NCI-H226 (cell line): Measurements from ENCODE around the gene KCNS3.
A peak's percentile ranks its signal among the peaks of the same experiment; 100 is the strongest.

Experiments
- DNase-seq: peaks from one replicate; pipeline ENCODE4 v3.0.0-alpha.2; 2015

KCNS3 gene, protein sequence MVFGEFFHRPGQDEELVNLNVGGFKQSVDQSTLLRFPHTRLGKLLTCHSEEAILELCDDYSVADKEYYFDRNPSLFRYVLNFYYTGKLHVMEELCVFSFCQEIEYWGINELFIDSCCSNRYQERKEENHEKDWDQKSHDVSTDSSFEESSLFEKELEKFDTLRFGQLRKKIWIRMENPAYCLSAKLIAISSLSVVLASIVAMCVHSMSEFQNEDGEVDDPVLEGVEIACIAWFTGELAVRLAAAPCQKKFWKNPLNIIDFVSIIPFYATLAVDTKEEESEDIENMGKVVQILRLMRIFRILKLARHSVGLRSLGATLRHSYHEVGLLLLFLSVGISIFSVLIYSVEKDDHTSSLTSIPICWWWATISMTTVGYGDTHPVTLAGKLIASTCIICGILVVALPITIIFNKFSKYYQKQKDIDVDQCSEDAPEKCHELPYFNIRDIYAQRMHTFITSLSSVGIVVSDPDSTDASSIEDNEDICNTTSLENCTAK

DNA sequence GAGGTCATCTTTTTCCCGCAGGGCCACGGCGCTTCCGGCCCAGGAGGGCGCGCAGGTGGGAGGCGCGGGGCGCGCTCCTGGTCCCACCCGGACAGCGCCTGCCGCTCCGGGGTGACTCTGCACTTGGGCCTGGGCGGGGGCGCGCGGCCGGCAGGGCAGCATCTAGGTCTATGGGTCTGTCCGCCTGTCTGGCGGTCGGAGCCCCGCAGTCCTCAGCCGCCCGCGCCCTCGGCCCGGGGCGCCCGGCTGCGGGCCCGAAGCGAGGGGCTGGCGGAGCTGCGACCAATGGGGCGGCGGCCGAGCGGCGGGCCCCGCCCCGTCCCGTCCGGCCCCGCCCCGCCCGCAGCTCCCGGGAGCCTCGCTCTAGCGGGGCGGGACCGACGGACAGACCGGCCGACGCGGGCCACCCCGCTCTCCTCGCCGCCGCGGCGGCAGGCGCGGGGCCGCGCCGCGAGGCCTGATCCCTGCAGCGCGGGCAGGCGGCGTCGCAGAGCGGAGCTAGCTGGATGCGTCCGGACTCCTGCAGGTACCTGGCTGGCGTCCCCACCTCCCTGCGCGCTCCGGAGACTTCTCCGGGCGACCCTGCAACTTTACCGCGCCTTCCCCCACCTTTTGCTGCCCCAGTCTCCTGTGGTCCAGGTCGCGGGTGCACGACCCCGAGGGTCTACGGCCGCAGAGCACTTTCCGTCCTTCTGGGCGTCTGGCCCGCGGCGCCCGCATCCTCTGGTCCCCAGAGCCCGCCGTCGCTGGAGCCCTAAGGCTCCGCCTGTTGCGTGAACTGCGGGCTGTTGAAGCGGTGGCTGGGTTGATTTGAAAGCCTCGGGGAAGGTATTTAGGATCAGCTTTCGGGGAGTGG is at the start of gene KCNS3:
Gene KCNS3 (plus strand): TSS at position 387 of the 856 bp plus-strand sequence. CDS start 52,342 bp downstream, outside the sequence.
- DNase-seq: peak; percentile 39

DNA sequence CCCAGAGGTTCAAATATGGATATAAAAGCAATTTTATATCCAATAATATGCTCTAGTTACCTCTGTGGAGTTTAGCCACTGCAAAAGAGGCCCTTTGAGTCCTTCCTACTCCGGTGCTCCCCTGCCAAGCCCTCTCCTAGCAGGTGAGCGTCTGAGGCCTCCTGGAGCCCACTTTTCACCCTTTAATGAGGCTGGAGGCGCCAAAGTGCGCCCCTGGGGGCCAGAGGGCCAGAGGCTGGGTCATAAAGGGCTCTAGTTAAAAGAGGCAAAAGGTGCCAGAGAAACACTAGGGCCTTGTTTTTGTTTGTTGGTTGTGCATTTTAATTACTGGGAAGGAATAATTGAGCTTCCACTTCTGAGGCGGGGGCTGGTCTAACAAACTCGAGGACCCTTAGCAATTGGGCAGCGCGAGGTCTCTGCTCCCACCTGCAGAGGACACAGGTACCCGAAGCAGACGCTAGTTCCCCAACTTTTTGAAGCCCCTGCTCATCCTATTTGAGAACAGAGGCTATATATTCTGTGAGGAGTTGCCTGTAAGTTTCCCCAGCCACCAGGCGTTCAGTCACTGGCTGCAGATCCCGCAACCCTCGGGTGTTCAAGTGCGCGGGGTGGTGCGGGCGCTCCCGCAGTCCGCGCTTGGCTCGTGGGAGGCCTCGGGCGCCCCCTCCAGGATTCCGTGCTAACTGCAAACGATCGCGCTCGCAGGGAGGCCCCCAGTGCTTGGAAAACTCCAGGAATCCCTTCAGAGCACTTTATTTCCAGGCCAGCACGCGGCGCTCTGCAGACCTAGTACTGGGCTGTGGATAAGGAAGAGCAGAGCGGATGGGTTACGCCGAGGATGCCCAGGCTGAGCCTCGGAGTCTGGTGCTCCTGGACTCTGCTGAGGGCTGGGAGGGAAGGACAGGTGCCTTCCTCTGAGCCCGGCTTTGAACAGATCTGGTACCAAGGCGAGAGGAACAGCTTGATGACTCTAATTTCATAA is 48.1 kb upstream of the KCNS3 start:
- DNase-seq: peak; percentile 71

DNA sequence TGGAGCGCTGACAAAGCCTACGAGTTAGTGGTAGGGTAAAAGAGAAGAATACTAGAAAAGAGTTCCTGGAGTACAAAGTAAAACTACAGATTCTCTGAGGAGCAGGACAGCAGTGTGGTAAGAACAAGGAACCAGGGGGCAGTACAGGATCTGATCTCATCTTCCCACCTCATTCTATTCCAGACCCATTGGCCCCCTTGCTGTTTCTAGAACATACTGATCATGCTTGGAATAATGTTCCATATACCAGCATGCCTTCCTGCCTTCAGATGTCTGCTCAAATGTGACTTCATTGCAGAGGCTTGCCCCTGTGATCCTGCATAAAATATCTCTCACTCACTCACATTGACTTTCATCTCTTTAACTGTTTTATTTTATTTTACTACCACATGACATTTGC is 43.0 kb upstream of the KCNS3 start:
- DNase-seq: no peak

DNA sequence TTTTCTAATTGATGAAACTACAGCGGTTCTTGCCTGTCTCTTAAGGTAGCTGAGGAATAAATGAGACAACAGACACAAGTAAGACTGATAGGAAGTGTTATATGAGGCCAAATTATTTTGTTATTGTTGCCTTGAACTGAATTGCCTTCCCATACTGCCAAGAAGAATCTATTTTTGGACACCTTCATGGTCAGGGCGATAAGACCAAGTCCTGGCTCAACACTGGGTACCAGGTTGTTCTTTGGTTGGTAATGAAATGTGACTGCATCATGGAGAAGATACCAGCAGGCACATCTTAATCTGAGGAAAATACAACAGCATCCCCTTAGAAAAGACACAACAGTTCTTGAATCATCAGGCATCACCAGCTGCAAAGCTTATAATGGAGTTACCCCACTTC is 38.5 kb upstream of the KCNS3 start:
- DNase-seq: no peak

DNA sequence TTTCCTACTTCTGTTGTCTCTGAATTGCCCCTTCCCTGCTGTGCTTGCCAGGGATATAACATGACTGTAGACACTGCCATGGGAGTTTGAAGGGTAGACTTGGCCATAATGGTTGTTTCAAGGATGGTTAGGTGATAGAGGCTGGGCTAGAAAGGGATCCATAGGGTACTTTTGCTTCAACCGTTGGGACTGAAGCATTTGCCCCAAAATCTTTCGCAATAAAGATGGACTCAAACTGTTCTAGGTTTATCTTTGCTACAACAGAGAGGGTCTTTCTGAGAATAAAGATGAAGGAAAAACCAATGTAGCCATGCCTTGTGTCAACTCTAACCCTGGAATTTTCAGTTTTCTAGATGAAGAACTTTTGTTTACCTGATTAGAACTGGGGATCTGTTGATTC is 35.0 kb upstream of the KCNS3 start:
- DNase-seq: no peak

DNA sequence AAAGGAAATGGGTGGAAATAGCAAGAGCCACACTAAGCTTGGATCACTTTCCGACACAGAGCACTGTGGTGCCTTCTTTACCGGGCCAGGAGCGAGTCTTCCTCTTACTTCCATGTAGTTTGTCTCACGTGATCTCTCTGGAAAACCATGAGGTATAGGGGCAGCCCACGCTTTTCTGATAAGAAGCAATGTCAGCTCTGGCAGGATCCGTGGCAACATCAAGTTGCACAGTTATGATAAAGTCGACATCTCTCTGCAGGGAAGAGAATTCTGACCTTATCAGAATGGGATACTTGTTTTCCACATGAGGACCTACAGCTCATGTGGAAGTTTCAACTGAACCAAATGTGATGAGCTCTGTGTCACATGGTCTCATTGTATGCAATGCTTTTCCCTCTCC is 32.7 kb upstream of the KCNS3 start:
- DNase-seq: no peak

DNA sequence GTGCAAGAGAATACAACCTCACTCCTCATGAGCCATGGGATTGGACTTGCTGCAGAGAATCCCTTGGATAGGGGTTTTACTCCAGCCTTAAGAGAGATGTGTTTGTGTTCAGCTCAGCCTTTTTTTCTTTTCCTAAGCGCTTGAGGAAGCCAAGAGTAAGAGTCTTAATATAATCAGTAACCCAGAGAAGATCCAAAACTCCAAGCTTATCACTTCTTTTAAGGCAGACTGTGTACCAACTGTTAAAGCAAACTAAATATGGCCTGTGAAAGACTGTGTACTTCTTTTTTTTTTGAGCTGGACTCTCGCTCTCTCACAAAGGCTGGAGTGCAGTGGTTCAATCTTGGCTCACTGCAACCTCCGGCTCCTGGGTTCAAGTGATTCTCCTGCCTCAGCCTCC is 31.8 kb upstream of the KCNS3 start:
- no peak for DNase-seq

DNA sequence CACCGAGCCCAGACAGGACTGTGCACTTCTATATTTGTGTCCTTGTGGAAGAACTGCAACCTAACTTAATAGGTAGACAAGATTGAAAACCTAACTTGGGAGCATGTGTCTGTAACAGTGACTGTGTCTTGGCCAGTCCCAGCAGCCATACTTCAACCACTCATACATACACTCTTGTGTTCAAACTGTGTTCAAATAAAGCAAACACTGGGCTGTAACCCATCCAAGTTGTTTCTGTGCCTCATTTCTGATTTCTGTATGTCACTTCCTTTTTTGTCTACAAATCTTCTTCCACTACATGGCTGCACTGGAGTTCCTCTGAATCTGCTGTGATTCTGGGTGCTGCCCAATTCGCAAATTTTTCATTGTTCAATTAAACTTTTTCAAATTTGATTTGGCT is 31.2 kb upstream of the KCNS3 start:
- DNase-seq: no peak

DNA sequence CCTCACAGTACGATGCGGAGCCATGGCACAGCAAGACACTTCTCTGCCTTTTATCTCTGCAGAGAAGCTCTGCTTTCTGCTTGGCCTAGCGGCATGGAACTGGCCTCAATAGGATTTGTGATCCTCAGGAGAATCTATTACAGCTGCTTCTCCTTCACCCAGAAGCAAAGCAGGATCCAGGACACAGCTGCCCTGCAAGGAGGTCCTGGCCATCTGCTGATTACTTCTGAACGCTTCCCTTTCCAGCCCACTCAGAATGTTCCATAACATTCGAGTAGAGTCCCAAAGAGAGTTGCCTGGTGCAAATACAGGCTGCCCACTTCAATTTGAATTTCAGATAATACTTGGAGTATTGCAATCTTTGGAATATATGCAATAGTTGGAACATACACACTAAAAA is 29.2 kb upstream of the KCNS3 start:
- no peak for DNase-seq

DNA sequence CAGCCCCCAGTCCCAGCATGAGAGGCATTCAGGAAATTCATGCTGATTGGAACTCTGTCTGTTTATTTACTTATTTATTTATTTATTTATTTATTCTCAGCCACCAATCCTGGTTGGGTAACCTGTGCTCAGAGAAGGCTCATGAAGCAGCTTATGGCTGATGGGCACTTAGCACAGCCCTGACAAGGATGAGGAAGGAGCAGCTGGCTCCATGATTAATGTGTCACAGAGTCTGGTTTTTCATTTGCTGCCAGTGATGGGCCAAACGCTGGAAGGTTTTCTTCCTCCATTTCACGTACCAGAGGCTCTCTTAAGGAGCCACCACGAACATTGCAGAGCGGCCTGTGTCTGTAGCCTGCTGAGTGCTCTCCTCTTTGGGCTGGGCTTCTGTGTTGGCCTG is 28.3 kb upstream of the KCNS3 start:
- no peak for DNase-seq

DNA sequence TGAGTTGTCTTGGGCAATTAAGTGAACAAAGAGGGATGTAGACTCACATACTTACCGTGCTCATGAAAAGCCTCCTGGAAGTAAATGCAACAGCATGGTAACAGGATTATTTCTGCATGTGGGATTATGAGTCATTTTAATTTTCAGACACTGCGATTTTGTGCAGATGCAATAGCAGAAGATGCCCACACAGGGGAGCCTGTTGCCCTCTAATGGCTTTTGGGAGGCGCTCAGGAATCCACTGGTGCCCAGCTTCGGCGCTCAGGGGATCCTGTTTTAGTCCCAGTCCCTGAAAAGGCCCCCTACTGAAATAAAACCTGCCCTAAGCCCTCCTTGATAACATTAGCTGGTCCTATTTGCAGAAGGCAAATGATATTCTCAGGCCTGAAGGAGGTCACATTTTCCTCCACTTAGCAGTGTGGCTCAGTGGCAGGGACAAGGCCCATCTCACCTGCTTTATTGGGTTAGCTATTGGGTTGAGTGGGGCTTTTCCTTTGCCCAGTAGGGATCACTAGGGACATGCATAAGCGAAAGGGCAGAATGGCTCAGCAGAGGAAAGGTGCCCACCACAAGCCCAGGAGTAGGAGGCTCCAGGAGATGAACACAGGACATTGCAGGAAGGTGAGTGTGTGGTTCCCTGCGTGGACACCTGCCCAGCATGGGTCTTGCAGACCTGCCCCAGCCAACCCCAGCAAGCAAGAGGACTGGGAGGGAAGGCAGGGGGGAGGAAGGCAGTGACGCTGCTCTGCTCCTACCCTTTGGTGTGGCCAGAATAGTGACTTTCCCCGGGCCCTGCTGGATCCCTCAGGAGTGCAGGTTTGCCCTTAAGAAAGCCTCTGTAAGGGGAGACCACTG is 26.5 kb upstream of the KCNS3 start:
- DNase-seq: peak; percentile 29

DNA sequence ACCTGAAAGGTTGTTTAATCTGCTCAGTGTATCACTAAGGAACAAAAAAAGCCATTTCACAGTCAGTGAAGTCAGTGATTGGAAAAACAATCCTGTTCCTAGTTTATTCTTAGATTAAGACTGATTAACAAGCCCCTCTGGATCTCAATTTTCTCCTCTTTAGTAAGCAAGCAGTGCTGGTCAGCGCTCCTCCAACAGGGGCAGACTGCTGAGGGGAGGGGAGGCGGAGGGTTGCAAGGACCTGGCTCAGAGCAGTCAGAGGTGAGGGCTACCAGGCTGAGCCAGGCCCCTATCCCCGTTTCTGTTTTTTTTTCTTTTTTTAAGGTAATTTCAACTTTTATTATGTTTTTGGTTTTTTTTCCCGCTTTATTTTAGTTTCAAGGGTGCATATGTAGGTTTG is 24.7 kb upstream of the KCNS3 start:
- DNase-seq: no peak

DNA sequence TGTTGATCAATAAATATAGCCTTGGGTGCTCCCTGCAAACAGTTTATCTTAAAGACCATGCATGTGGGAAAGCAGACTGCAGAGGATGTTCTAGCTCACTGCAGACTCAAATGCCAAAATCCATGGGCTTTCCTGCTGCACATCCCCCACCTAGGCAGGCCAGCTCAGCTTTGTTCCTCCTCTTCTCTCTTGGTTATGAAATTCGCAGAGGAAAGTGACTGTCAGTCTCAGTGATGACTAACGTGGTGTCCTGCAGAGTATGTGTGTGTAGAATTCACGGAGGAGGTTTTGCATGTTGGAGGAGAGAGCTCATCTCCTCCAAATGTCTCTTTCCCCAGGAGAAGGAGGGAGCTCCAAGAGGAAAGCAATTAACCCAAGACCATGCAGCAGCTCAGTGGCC is 21.4 kb upstream of the KCNS3 start:
- DNase-seq: no peak

DNA sequence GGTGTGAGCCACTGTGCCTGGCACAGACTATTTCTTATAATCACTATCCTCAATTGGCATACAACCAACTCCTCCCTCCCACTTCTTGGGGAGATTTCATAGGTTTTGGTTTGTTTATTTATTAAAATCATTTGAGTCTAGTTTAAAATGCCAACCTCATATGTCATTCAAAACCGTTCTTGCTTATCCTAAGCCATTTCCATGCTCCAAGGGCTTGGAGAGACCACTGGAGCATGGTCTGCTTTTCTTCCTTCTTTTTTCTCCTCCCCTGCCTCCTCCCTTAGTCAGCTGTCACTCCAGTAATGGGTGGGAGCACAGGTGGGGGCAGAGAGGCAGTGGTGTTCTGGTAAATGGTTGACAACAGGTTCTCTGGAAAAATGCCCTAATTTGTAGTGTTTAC is 20.4 kb upstream of the KCNS3 start:
- no peak for DNase-seq

DNA sequence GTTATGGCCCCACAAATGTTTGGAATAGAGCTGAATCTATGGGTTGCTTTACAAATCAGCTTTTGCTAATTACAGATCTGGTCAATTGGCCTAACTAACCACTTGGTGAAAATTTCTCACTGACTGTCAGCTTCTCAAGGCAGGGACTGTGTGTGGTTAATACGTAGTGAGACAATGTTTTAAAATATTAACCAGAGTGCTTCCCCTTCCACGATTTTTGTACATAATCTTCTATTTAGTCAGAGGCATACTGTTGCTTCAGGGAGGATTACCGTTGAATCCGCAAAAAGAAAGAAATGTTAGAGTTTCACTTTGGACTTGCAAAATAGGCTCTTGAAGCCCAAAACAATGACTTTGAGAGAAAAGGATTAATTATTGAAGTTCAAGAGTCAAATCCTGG is 14.9 kb upstream of the KCNS3 start:
- no peak for DNase-seq

DNA sequence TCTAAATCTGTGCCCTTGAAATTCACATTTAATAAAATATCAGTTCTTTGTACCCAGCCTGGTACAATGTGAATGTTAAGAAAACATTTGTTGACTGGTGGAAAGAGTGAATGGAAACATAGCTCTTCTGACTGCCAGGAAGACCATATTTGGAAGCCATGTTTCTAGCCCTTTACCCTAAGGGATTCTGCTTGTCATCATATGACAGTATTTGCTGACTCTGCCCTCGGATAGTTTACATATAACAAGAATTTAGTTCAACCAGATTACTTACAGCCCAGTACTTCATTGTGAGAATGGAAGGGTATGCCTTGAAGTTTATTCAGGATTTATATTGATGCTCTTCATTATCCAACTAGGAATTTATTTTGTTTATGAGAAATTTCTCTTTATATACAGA is 13.8 kb upstream of the KCNS3 start:
- no peak for DNase-seq

DNA sequence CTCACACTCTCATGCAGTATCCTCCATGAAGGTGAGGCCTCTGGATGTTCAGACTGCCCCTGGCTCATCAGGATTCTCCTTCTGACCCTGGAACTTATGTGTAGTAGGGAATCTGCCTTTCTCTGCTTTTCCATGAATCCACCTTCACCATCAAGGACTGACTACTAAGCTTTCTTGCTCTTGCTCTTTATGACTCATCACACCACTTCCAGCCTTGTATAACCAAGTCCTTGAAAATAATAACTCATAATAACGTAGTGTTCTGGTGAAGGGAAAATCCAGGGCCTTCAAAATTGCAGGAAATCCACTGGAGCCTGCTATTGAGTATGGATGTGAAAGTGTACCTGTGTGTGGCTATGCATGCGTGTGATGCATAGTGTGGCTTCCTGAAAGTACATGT is 11.3 kb upstream of the KCNS3 start:
- DNase-seq: no peak

DNA sequence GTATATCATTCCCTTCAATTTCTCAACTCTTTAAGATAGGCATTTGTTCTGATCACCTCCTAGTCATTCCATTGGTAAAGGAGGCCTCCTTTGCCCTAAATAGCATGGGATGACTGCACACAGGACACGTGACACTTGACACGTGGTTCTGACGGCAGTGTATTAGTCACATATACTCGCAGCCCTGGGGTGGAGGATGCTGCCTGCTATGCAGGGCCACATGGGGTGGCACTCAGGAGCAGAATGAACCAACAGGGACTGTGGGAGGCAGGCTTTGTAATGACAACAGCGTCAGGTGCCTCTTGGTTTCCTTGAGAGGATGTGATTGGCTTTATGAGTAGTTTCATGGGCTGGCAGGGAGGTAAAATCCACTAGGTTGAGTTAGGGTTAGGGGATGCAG is 9.3 kb upstream of the KCNS3 start:
- DNase-seq: no peak

DNA sequence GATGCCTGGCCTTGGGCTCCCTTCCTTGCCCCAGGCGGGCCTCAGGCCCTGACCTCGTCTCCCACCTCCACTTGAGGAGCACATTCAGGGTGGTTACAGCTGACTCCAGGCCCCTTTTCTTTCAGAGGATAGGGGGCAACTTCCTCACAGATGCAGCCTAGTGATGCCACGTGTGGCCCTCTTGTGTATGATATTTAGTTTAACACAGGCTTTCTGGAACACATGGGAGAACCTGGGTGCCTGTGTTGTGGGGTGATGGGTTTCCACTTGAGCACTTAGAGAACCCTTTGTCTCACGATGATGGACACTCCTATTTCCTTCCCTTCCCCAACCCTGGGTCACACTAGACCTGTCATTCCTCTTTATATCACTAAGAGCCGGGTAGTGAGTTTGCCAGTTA is 6.8 kb upstream of the KCNS3 start:
- no peak for DNase-seq

DNA sequence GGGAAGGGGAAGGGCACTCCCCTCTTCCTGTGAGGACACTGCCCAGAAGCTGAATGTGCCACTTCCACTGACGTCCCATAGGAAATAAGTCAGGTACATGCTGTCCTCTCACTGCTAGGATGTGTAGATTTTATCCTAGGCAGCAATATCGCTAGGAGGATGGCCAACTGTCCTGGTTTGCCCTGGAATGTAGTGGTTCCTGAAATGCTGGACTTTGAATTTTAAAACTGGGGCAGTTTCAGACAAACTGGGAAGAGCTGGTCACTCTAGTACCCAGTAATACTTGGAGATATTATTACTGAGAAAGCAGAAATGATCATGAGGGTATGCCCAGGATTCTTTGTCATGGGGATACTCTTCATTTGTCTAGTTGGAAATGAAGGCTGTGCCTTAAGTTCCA is 5.4 kb upstream of the KCNS3 start:
- no peak for DNase-seq

DNA sequence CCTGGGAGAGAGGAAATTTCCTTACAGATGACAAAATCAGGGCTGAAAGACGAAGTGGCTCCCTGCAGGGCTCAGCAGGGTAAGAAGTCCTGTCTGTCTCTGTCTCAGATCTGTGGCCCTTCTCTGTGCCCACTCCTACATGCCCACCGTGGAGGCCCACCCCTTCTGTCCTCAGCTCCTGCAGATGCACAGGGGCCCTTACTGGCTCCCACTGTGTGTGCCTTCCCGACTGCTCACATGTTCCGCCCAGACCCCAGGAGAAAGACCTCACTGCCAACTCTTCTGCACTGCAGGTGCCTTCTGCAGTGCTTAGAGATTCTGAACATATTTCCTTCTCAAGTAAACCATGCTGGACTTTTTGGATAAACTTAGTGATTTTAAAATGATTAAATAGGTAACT is 1.9 kb upstream of the KCNS3 start:
- DNase-seq: no peak

DNA sequence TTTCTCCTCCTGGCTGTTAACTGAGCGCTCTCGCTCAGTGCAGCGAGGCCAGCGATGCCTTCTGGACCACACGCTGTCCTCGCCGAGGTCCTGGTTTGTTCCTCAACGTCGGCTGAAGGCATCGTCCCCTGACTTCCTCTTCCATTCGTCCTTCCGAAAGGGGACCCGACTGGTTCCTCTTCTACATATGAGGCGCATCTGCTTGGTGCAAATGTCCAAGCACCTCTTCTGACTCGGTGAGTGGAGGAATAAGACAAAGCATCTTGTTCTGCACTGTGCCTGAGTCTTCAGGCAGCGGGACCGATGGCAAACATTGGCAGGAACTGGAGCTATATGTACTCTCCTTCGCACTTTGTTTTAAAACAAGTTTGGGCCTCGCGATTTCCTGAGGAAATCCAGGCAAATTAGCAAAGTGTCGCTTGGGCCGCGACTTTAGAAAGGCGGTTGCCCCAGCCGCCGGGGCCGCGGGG is 621 bp upstream of the KCNS3 start:
- DNase-seq: no peak
